ENCODE measurements around the gene SLC16A11. TPM values are rescaled to one million over a fixed set of nuclear protein-coding genes. Genes with fewer than 3 reads are reported as not detected.

SLC16A11 gene
- total and polyA plus RNA-seq, 2 donors (not counting 1 experiment from before 2014, with no cell fraction given) = 10.0 to 31.9 TPM

GRCh38 chr17:7011942-7012254, 32.0 kb downstream of the SLC16A11 start:
- H3K4me3 Mint-ChIP-seq = peak overlapping the region; percentile 99
- Histone ChIP-seq H3K27me3 (replicated peaks in 1 of 4; ENCODE audit: control extremely low read depth in 1 of 4, control insufficient read depth in 3 of 4, insufficient read depth in 4 of 4, low read length in 3 of 4) (no peaks in the 10 kb centered on the region), H3K4me3 (ENCODE audit: control extremely low read depth in 1 of 5, extremely low read depth in 1 of 5, insufficient read depth in 1 of 5, low read depth in 2 of 5, low read length in 4 of 5) (peak overlapping the region; percentile 95 to 100 (median 96)), H2AFZ (ENCODE audit: insufficient read depth, low read depth, low read length, poor library complexity, severe bottlenecking) (peak overlapping the region; percentile 81), H4K20me1 (ENCODE audit: control insufficient read depth, insufficient read depth, low read length, poor library complexity, severe bottlenecking) (peaks cover 31% of the 10 kb centered on the region), H3K4me1 (ENCODE audit: control insufficient read depth in 2 of 2, insufficient read depth in 2 of 2, low read length in 2 of 2) (peaks cover 40 to 59% of the 10 kb centered on the region in 2 donors), H3K27ac (ENCODE audit: low read length in 2 of 2) (peak overlapping the region; percentile 97 to 99), H3K4me2 (replicated peaks; ENCODE audit: low read depth, low read length, poor library complexity, severe bottlenecking) (peak overlapping the region; percentile 86), H3K79me2 (ENCODE audit: control insufficient read depth, insufficient read depth, low read length) (peaks cover 72% of the 10 kb centered on the region), H3K9me3 (ENCODE audit: control extremely low read depth in 1 of 3, control insufficient read depth in 2 of 3, insufficient read depth in 1 of 3, low read length in 2 of 3) (peaks cover 0 to 3% (median 0%) of the 10 kb centered on the region in 3 donors), H3K36me3 (replicated peaks in 1 of 2; ENCODE audit: control extremely low read depth in 1 of 2, control insufficient read depth in 1 of 2, extremely low read depth in 1 of 2, insufficient read depth in 2 of 2, low read length in 1 of 2) (peaks cover 1 to 26% of the 10 kb centered on the region in 2 experiments), H3K9ac (ENCODE audit: low read length) (peak overlapping the region; percentile 89)
- ChIA-PET CTCF (interaction anchor here (1.0 to 1.9 kb wide), 10 partner anchors 8 to 130 kb away, joined by 3 to 14 read pairs (median 4); partner anchors contain the start of gene SLC16A11), POLR2A (interaction anchor here (0.6 to 2.4 kb wide), 7 partner anchors 9 to 676 kb away, joined by 3 to 8 read pairs (median 4); partner anchors contain the start of genes SLC16A13 and TP53)
- peak overlapping the region; percentile 100 for H3K27ac Mint-ChIP-seq
- H3K9me3 Mint-ChIP-seq (ENCODE audit: insufficient read depth) = no peaks in the 10 kb centered on the region
- no peak for ATAC-seq (ENCODE audit: low read depth)
- no peak for DNase-seq
- intact Hi-C loops (cut with micrococcal nuclease) = loop anchor here (1.0 to 10.0 kb wide), 4 partner anchors 8 to 1425 kb away; partner anchors contain the start of genes CD68, KDM6B and NDEL1
- WGBS (ENCODE audit: insufficient coverage) = no CpG with 5 or more reads among the region's 6 CpGs
- TF ChIP-seq CTCF (IDR thresholded peaks at IDR 0.05) (no peak), EZH2 (IDR thresholded peaks at IDR 0.05; ENCODE audit: borderline replicate concordance, insufficient read depth, low read depth, low read length, poor library complexity, severe bottlenecking) (no peak)
- H3K4me1 Mint-ChIP-seq = peaks cover 64% of the 10 kb centered on the region
- H3K27me3 Mint-ChIP-seq = no peaks in the 10 kb centered on the region

- intact Hi-C loops (cut with micrococcal nuclease) = loop anchor here (5.0 to 10.0 kb wide), 3 partner anchors 563 to 1426 kb away; partner anchors contain the start of genes CD68, KDM6B and NDEL1
- peak overlapping the region; percentile 89 for H3K9ac ChIP-seq (ENCODE audit: low read length)
- peak overlapping the region; percentile 99 for H3K4me3 Mint-ChIP-seq
- ChIA-PET POLR2A (interaction anchor here (0.6 to 1.0 kb wide), 3 partner anchors 100 to 225 kb away, joined by 3 to 6 read pairs (median 4); no protein-coding TSS in a partner anchor), CTCF (interaction anchor here (1.2 to 1.6 kb wide), 5 partner anchors 10 to 130 kb away, joined by 3 to 14 read pairs (median 3); no protein-coding TSS in a partner anchor)
- H3K4me1 Mint-ChIP-seq = peaks cover 69% of the 10 kb centered on the region
- DNase-seq = no peak
- peaks cover 0 to 3% (median 0%) of the 10 kb centered on the region in 3 donors for H3K9me3 ChIP-seq (ENCODE audit: control extremely low read depth in 1 of 3, control insufficient read depth in 2 of 3, insufficient read depth in 1 of 3, low read length in 2 of 3)
- H3K27me3 Mint-ChIP-seq = no peaks in the 10 kb centered on the region
- no peaks in the 10 kb centered on the region for H3K9me3 Mint-ChIP-seq (ENCODE audit: insufficient read depth)
- H4K20me1 ChIP-seq (ENCODE audit: control insufficient read depth, insufficient read depth, low read length, poor library complexity, severe bottlenecking) = peaks cover 36% of the 10 kb centered on the region
- WGBS (ENCODE audit: insufficient coverage) = 75% methylated on average over 6 of the region's 14 CpGs
- H3K4me3 ChIP-seq (ENCODE audit: control extremely low read depth in 1 of 5, extremely low read depth in 1 of 5, insufficient read depth in 1 of 5, low read depth in 2 of 5, low read length in 4 of 5) = peak overlapping the region; percentile 95 to 100 (median 96)
- H3K27ac ChIP-seq (ENCODE audit: low read length in 2 of 2) = peak overlapping the region in 1 of 2 donors; percentile 99
- ATAC-seq (ENCODE audit: low read depth) = no peak
- H3K27ac Mint-ChIP-seq = peak overlapping the region; percentile 100
- H3K79me2 ChIP-seq (ENCODE audit: control insufficient read depth, insufficient read depth, low read length) = peaks cover 72% of the 10 kb centered on the region
- peak overlapping the region; percentile 86 for H3K4me2 ChIP-seq (replicated peaks; ENCODE audit: low read depth, low read length, poor library complexity, severe bottlenecking)
- TF ChIP-seq EZH2 (IDR thresholded peaks at IDR 0.05; ENCODE audit: borderline replicate concordance, insufficient read depth, low read depth, low read length, poor library complexity, severe bottlenecking) (no peak), CTCF (IDR thresholded peaks at IDR 0.05) (no peak)
- no peaks in the 10 kb centered on the region for H3K27me3 ChIP-seq (replicated peaks in 1 of 4; ENCODE audit: control extremely low read depth in 1 of 4, control insufficient read depth in 3 of 4, insufficient read depth in 4 of 4, low read length in 3 of 4)
- no peak overlapping the region for H2AFZ ChIP-seq (ENCODE audit: insufficient read depth, low read depth, low read length, poor library complexity, severe bottlenecking)
- H3K4me1 ChIP-seq (ENCODE audit: control insufficient read depth in 2 of 2, insufficient read depth in 2 of 2, low read length in 2 of 2) = peaks cover 40 to 55% of the 10 kb centered on the region in 2 donors
- peaks cover 1 to 25% of the 10 kb centered on the region in 2 experiments for H3K36me3 ChIP-seq (replicated peaks in 1 of 2; ENCODE audit: control extremely low read depth in 1 of 2, control insufficient read depth in 1 of 2, extremely low read depth in 1 of 2, insufficient read depth in 2 of 2, low read length in 1 of 2)
These were observed 32.5 kb downstream of the SLC16A11 start for GRCh38 chr17:7011415-7011814.

Data from B cell (primary cell).